GM10266 (cell line): ENCODE results near the gene RTBDN.

ENCODE experiments used
- DNase-seq: peaks from one replicate; pipeline ENCODE4 v3.0.0; 2012; ENCODE audit errors: extremely low spot score
- TF ChIP-seq, protein P1 (sequence below): IDR thresholded peaks from 2 replicates; pipeline ENCODE4 v1.5.1; 2012; ENCODE audit warnings: mild to moderate bottlenecking, low read depth; ENCODE audit not compliant: control insufficient read depth, insufficient read depth; ENCODE audit errors: missing control alignments

Gene RTBDN

GRCh38 chr19:12778905-12779161 is 55.5 kb downstream of the RTBDN start:
- DNase-seq, result no peak

GRCh38 chr19:12778017-12778904 is 56.1 kb downstream of the RTBDN start:
- DNase-seq, result no peak
- TF ChIP-seq, protein P1, sequence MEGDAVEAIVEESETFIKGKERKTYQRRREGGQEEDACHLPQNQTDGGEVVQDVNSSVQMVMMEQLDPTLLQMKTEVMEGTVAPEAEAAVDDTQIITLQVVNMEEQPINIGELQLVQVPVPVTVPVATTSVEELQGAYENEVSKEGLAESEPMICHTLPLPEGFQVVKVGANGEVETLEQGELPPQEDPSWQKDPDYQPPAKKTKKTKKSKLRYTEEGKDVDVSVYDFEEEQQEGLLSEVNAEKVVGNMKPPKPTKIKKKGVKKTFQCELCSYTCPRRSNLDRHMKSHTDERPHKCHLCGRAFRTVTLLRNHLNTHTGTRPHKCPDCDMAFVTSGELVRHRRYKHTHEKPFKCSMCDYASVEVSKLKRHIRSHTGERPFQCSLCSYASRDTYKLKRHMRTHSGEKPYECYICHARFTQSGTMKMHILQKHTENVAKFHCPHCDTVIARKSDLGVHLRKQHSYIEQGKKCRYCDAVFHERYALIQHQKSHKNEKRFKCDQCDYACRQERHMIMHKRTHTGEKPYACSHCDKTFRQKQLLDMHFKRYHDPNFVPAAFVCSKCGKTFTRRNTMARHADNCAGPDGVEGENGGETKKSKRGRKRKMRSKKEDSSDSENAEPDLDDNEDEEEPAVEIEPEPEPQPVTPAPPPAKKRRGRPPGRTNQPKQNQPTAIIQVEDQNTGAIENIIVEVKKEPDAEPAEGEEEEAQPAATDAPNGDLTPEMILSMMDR, result no peak

More at GRCh38 chr19:12778905-12779161, 55.5 kb downstream of the RTBDN start:
- TF ChIP-seq, protein P1, result no peak

DNA sequence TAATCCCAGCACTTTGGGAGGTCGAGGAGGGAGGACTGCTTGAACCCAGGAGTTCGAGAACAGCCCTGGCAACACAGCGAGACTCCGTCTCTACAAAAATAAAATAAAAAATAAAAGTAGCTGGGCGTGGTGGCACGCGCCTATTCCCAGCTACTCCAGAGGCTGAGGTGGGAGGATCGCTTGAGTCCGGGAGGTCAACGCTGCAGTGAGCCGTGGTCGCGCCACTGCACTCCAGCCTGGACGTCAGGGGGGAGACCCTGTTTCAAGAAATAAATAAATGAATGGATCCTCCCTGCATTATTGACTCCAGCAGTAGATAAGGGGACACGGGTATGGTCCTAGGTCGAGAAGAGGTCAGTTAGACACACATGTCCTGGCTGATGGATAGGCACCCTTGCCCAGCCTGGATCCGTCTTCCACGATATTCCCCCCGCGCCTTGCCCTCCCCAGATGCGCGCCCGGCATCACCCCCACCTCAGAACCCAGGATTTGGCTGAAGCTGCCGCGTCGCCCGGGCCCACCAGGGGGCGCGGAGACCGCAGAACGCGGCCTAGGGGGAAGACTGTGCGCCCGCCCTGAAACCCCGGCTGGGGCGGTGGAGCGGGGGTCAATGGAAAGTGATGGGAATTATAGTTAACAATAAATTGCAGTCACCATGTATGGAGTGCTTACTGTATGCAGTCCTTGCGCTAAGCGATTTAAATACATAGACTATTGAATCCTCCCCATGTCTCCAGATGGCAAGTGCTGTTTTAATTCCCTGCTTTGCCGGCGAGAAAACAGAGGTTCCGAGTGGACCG is 57.0 kb downstream of the RTBDN start:
- DNase-seq, result peak; percentile 86
- TF ChIP-seq, protein P1, result peak; percentile 97
